ENCODE data around the gene AKR7A2.

DNA sequence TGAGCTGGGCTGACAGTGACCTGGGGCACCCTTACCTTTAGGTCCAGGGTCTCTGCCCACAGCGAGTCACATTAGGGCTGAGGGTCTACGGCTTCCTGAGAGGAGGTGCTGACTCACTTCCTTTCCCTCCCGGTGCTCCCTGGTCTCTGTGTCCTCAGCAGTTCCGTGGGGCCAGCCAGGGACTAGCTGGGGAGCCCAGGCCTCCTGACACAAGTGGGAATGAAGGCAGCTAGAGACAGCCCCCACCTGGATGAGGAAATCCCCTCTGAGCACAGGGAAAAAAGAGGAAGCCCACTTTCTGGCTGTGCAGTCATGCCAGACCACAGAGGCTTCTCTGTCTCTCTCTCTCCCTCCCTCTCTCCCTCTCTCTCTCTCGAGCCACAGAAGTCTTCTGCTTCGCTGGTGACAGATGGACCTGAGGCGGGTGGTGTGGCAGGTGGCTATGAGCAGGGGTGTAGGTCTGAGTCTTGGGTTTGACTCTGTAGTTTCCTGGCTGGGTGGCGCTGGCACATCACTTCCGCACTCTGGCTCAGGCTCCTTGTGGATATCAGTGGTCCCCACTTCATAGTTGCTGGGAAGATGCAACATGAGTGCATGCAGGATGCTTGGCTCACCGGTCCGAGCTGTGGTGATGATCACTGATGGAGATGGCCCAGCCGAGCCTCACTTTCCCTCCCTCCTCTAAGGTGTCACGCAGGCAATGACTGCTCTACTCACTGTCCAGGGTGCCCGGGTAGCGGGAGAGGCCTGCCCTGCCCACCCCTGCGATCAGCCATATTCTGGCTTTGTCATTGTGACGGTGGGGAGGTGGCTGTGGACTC, 3.6 kb upstream of the AKR7A2 start:
- TF ChIP-seq, protein P1, sequence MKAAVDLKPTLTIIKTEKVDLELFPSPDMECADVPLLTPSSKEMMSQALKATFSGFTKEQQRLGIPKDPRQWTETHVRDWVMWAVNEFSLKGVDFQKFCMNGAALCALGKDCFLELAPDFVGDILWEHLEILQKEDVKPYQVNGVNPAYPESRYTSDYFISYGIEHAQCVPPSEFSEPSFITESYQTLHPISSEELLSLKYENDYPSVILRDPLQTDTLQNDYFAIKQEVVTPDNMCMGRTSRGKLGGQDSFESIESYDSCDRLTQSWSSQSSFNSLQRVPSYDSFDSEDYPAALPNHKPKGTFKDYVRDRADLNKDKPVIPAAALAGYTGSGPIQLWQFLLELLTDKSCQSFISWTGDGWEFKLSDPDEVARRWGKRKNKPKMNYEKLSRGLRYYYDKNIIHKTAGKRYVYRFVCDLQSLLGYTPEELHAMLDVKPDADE (IDR thresholded peaks at IDR 0.05), result no peak
- TF ChIP-seq NANOG (IDR thresholded peaks at IDR 0.05; ENCODE audit: borderline replicate concordance), result no peak
- TF ChIP-seq, protein P2, sequence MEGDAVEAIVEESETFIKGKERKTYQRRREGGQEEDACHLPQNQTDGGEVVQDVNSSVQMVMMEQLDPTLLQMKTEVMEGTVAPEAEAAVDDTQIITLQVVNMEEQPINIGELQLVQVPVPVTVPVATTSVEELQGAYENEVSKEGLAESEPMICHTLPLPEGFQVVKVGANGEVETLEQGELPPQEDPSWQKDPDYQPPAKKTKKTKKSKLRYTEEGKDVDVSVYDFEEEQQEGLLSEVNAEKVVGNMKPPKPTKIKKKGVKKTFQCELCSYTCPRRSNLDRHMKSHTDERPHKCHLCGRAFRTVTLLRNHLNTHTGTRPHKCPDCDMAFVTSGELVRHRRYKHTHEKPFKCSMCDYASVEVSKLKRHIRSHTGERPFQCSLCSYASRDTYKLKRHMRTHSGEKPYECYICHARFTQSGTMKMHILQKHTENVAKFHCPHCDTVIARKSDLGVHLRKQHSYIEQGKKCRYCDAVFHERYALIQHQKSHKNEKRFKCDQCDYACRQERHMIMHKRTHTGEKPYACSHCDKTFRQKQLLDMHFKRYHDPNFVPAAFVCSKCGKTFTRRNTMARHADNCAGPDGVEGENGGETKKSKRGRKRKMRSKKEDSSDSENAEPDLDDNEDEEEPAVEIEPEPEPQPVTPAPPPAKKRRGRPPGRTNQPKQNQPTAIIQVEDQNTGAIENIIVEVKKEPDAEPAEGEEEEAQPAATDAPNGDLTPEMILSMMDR (conservative IDR thresholded peaks at IDR 0.05; ENCODE audit: low read depth in 2 of 2), result no peak
- TF ChIP-seq, protein P3, sequence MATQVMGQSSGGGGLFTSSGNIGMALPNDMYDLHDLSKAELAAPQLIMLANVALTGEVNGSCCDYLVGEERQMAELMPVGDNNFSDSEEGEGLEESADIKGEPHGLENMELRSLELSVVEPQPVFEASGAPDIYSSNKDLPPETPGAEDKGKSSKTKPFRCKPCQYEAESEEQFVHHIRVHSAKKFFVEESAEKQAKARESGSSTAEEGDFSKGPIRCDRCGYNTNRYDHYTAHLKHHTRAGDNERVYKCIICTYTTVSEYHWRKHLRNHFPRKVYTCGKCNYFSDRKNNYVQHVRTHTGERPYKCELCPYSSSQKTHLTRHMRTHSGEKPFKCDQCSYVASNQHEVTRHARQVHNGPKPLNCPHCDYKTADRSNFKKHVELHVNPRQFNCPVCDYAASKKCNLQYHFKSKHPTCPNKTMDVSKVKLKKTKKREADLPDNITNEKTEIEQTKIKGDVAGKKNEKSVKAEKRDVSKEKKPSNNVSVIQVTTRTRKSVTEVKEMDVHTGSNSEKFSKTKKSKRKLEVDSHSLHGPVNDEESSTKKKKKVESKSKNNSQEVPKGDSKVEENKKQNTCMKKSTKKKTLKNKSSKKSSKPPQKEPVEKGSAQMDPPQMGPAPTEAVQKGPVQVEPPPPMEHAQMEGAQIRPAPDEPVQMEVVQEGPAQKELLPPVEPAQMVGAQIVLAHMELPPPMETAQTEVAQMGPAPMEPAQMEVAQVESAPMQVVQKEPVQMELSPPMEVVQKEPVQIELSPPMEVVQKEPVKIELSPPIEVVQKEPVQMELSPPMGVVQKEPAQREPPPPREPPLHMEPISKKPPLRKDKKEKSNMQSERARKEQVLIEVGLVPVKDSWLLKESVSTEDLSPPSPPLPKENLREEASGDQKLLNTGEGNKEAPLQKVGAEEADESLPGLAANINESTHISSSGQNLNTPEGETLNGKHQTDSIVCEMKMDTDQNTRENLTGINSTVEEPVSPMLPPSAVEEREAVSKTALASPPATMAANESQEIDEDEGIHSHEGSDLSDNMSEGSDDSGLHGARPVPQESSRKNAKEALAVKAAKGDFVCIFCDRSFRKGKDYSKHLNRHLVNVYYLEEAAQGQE (IDR thresholded peaks at IDR 0.05; ENCODE audit: unreplicated experiment), result no peak
- TF ChIP-seq EZH2 (IDR thresholded peaks at IDR 0.05; ENCODE audit: low read depth, unreplicated experiment), result no peak
- no peak for TF ChIP-seq POLR2AphosphoS5 (IDR thresholded peaks at IDR 0.05; ENCODE audit: low read depth)
